Fibroblast of lung (primary cell): Measurements from ENCODE around the gene PSMB5. TPM values are rescaled to one million over a fixed set of nuclear protein-coding genes. Genes with fewer than 3 reads are reported as not detected.
A peak's percentile ranks its signal among the peaks of the same experiment; 100 is the strongest.

ENCODE experiments used
- DNase-seq, 2 donors: peaks; one replicate each; pipeline versions ENCODE4 v3.0.0 to v3.0.0-alpha.2; 2010; ENCODE audit warnings: low read depth in 2 of 2
- H2AFZ ChIP-seq: 2 replicates; pipeline ENCODE4 v1.5.1; 2012; ENCODE audit warnings: low read length, control low read depth, inconsistent platforms
- H3K27ac ChIP-seq: 2 replicates; pipeline ENCODE4 v1.5.1; 2011; ENCODE audit warnings: low read length, control low read depth; ENCODE audit not compliant: insufficient read depth
- H3K27me3 ChIP-seq: 2 replicates; pipeline ENCODE4 v1.5.1; 2011; ENCODE audit warnings: mild to moderate bottlenecking, low read length; ENCODE audit not compliant: control insufficient read depth, insufficient read depth
- H3K36me3 ChIP-seq: 2 replicates; pipeline ENCODE4 v1.5.1; 2011; ENCODE audit warnings: low read length; ENCODE audit not compliant: control insufficient read depth, insufficient read depth
- H3K4me1 ChIP-seq: 2 replicates; pipeline ENCODE4 v1.5.1; 2011; ENCODE audit warnings: low read length; ENCODE audit not compliant: control insufficient read depth, insufficient read depth; ENCODE audit errors: extremely low read depth
- H3K4me2 ChIP-seq: 2 replicates; pipeline ENCODE4 v1.5.1; 2011; ENCODE audit warnings: low read length, control low read depth; ENCODE audit not compliant: insufficient read depth; ENCODE audit errors: extremely low read depth
- H3K4me3 ChIP-seq, 4 experiments: fragments of 200-600 bp in 1 of 4; sonication (generic) in 1 of 4; replicated peaks in 1 of 4; 2 replicates each; pipeline ENCODE4 v1.5.1; 2011 to 2016; ENCODE audit warnings: low read length in 4 of 4, low read depth in 3 of 4, mild to moderate bottlenecking in 3 of 4, control low read depth in 2 of 4, inconsistent platforms in 1 of 4, mixed read lengths in 1 of 4; ENCODE audit not compliant: insufficient read depth in 1 of 4; ENCODE audit errors: control extremely low read depth in 1 of 4
- H3K79me2 ChIP-seq: 2 replicates; pipeline ENCODE4 v1.5.1; 2012; ENCODE audit warnings: mild to moderate bottlenecking, low read length, inconsistent platforms; ENCODE audit not compliant: control insufficient read depth, insufficient read depth
- H3K9ac ChIP-seq: 2 replicates; pipeline ENCODE4 v1.5.1; 2011; ENCODE audit warnings: mild to moderate bottlenecking, low read length, control low read depth; ENCODE audit not compliant: insufficient read depth
- H3K9me3 ChIP-seq: 2 replicates; pipeline ENCODE4 v1.5.1; 2012; ENCODE audit warnings: low read depth, low read length; ENCODE audit not compliant: control insufficient read depth, insufficient read depth
- H4K20me1 ChIP-seq: 2 replicates; pipeline ENCODE4 v1.5.1; 2011; ENCODE audit warnings: low read length; ENCODE audit not compliant: control insufficient read depth, insufficient read depth; ENCODE audit errors: extremely low read depth
- CTCF ChIP-seq, 2 donors: IDR thresholded peaks in 1 of 2; conservative IDR thresholded peaks in 1 of 2; 1 replicate in 1 of 2; 2 replicates in 1 of 2; pipeline ENCODE4 v1.5.1; 2011 to 2012; ENCODE audit warnings: low read length in 2 of 2, control low read depth in 1 of 2, inconsistent platforms in 1 of 2, low read depth in 1 of 2, mild to moderate bottlenecking in 1 of 2
- EZH2 ChIP-seq: IDR thresholded peaks from 2 replicates; pipeline ENCODE4 v1.5.1; 2012; ENCODE audit warnings: low read length, control low read depth, mild to moderate bottlenecking; ENCODE audit errors: missing control alignments
- polyA plus RNA-seq, 2 donors: library from polyadenylated mRNA; depleted of rRNA in 1 of 2; stranded (reverse) in 1 of 2; unstranded in 1 of 2; fragments of >200 nt; gene quantifications; 2 replicates each; pipeline ENCODE4 v1.2.1, GENCODE V29; 2011 to 2012; ENCODE audit warnings: missing spikeins in 1 of 2
- total RNA-seq: library from RNA; depleted of rRNA; stranded (reverse); fragments of >200 nt; gene quantifications from 2 replicates; pipeline ENCODE4 v1.2.1, GENCODE V29; 2014

Gene PSMB5
- total and polyA plus RNA-seq, 2 donors (not counting 1 experiment from before 2014, with no cell fraction given) = 166 to 237 TPM

- Histone ChIP-seq H3K4me3 (no peak overlapping the region), H3K4me2 (no peak overlapping the region), H2AFZ (no peak overlapping the region), H3K36me3 (no peaks in the 10 kb centered on the region), H3K9ac (no peak overlapping the region), H4K20me1 (no peaks in the 10 kb centered on the region), H3K27me3 (no peaks in the 10 kb centered on the region), H3K79me2 (peaks cover 12% of the 10 kb centered on the region), H3K9me3 (no peaks in the 10 kb centered on the region), H3K4me1 (no peaks in the 10 kb centered on the region), H3K27ac (no peak overlapping the region)
- no peak for TF ChIP-seq EZH2
- TF ChIP-seq CTCF (conservative IDR thresholded peaks at IDR 0.05 in 1 of 2, IDR thresholded peaks at IDR 0.05 in 1 of 2; ENCODE audit: low read depth in 1 of 2, low read length in 2 of 2) = peak; percentile 77 to 92
- peak; percentile 73 to 89 for DNase-seq
These were observed 48.1 kb downstream of the PSMB5 start for GRCh38 chr14:22986508-22987054.

GRCh38 chr14:22985894-22986507 lies 48.7 kb downstream of the PSMB5 start:
- Histone ChIP-seq H3K4me3 (no peak overlapping the region), H4K20me1 (no peaks in the 10 kb centered on the region), H3K27ac (no peak overlapping the region), H3K79me2 (peaks cover 18% of the 10 kb centered on the region), H3K9ac (no peak overlapping the region), H3K4me2 (no peak overlapping the region), H3K9me3 (no peaks in the 10 kb centered on the region), H3K36me3 (no peaks in the 10 kb centered on the region), H3K27me3 (no peaks in the 10 kb centered on the region), H3K4me1 (no peaks in the 10 kb centered on the region), H2AFZ (no peak overlapping the region)
- no peak for DNase-seq
- TF ChIP-seq CTCF (conservative IDR thresholded peaks at IDR 0.05 in 1 of 2, IDR thresholded peaks at IDR 0.05 in 1 of 2; ENCODE audit: low read depth in 1 of 2, low read length in 2 of 2) = no peak
- no peak for TF ChIP-seq EZH2

- no peaks in the 10 kb centered on the region for H3K4me1 ChIP-seq
- no peak for DNase-seq
- no peaks in the 10 kb centered on the region for H4K20me1 ChIP-seq
- no peak overlapping the region for H3K9ac ChIP-seq
- no peak overlapping the region for H3K4me3 ChIP-seq
- no peak overlapping the region for H3K4me2 ChIP-seq
- no peaks in the 10 kb centered on the region for H3K9me3 ChIP-seq
- H3K36me3 ChIP-seq = no peaks in the 10 kb centered on the region
- H3K79me2 ChIP-seq = peaks cover 25% of the 10 kb centered on the region
- no peaks in the 10 kb centered on the region for H3K27me3 ChIP-seq
- H3K27ac ChIP-seq = no peak overlapping the region
- no peak overlapping the region for H2AFZ ChIP-seq
- no peak for TF ChIP-seq CTCF (conservative IDR thresholded peaks at IDR 0.05 in 1 of 2, IDR thresholded peaks at IDR 0.05 in 1 of 2; ENCODE audit: low read depth in 1 of 2, low read length in 2 of 2)
- no peak for TF ChIP-seq EZH2
These were observed 49.6 kb downstream of the PSMB5 start for GRCh38 chr14:22984959-22985658.
